C4-2B (cell line): ENCODE results near the gene ACAN.

ENCODE experiments used
- H3K27ac ChIP-seq: fragments of 450-650 bp; 2 replicates; pipeline ENCODE4 v1.5.1; 2017
- ZFX ChIP-seq: fragments of 450-650 bp; IDR thresholded peaks from 2 replicates; pipeline ENCODE4 v1.6.1; 2017
- TF ChIP-seq, protein P1 (sequence below): fragments of 450-650 bp; conservative IDR thresholded peaks from 2 replicates; pipeline ENCODE4 v1.5.1; 2017; ENCODE audit warnings: mild to moderate bottlenecking

ACAN gene

DNA sequence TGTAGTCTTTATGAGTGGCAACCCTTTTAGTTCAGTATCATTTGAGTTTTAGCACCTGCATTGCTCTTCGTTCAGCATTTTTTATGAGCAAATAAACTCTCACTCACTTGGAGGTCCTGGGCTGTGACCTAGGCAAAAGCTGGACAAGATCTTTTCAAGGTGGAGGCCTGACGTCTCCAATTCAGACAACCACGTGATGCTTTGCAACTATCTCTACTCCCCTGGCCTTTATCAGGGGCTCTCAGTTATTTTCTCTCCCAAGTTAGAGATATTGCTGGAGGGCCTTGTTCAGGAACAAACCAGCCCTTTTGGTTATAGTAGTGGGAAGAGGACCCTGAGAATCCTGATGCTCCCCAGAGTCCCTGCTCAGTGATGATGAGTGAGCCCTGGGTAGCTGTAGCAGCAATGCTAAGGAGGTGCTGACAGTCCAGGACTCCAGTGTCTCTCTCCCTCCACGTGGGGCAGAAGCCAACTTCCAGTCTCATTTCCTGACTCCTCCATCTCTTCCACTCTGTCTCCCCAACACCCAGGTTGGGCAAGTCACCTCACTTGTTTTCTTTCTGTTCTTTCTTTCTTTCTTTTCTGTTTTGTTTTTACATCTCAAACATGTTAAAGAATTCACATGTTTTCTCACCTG is 61.7 kb downstream of the ACAN start:
- 0 out of 2 replicates have a peak overlapping the region, but pooled peaks have one; percentile 10 for H3K27ac ChIP-seq
- no peak for TF ChIP-seq ZFX
- TF ChIP-seq, protein P1, sequence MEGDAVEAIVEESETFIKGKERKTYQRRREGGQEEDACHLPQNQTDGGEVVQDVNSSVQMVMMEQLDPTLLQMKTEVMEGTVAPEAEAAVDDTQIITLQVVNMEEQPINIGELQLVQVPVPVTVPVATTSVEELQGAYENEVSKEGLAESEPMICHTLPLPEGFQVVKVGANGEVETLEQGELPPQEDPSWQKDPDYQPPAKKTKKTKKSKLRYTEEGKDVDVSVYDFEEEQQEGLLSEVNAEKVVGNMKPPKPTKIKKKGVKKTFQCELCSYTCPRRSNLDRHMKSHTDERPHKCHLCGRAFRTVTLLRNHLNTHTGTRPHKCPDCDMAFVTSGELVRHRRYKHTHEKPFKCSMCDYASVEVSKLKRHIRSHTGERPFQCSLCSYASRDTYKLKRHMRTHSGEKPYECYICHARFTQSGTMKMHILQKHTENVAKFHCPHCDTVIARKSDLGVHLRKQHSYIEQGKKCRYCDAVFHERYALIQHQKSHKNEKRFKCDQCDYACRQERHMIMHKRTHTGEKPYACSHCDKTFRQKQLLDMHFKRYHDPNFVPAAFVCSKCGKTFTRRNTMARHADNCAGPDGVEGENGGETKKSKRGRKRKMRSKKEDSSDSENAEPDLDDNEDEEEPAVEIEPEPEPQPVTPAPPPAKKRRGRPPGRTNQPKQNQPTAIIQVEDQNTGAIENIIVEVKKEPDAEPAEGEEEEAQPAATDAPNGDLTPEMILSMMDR = no peak

DNA sequence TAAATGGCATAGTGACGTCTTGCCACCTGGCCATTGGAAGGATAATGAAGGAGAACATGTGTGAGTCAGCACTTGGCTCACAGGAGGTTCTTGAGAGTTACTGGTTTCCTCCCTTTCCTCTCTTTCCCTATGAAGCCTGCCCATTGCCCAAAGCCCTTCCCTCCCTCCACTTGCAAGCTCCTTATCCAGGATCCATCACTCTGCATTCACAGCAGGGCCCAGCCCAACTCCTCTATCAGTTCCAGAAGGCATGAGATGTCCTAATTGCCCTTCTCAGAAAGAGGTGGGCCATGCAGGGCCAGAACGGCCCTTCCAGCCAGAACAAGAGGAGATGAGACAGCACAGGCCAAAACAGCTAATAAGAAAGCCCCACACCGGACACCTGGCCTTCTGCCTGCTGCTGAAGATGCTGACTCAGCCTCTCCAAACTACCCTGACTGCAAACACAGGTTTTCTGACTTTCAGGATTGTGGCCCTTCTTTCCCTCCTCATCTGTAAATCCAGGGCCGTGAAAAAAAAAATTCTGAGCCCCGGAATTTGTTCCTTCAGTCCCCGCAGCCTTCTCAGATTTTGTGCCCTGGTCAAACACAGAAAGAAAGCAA is 62.4 kb downstream of the ACAN start:
- peak overlapping the region; percentile 10; the same call in 1 of the 2 replicates for H3K27ac ChIP-seq
- TF ChIP-seq, protein P1 = no peak
- no peak for TF ChIP-seq ZFX

DNA sequence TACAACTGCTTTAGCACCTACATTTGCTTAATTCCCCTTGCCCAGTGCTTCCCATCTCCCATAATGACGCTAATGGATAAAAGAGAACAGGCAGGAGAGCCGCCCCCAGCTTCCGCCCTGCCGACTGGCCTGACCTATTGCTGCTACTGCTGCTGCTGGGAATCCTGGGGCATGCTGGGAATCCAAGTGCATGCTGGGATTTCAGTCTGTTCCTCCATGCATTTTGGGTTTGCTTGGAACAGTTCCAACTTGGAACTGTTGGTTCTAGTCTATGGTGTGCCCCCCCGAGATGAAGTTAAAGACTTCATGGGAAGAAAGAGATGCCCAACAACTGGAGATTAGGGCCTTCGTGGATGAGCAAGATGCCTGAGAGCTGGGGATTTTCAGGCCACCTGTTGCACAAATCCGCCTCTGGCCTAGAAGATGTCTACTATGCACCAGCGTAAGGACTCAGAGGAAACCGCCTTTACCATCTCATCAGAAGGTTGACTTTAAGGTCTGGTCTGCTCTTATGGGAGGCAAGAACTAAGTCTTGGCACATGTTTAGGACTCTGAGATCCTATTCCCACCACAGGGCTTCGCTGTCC is 63.2 kb downstream of the ACAN start:
- TF ChIP-seq, protein P1 = no peak
- no peak for TF ChIP-seq ZFX
- H3K27ac ChIP-seq = 0 out of 2 replicates have a peak overlapping the region, but pooled peaks have one; percentile 10

DNA sequence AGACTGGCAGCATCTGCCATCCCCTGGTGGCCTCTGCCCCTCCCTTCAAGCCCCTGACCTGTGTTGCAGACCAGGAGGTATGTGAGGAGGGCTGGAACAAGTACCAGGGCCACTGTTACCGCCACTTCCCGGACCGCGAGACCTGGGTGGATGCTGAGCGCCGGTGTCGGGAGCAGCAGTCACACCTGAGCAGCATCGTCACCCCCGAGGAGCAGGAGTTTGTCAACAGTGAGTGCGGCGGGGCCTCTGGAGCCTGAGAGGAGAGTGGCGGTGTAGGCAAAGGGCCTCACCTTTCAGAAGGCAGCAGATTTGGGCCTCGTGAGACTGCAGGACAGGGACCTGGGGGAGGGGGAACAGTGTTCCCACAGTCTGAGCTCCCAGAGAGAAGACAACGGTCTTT is 68.1 kb downstream of the ACAN start:
- TF ChIP-seq ZFX = no peak
- TF ChIP-seq, protein P1 = no peak
- no peak overlapping the region for H3K27ac ChIP-seq

DNA sequence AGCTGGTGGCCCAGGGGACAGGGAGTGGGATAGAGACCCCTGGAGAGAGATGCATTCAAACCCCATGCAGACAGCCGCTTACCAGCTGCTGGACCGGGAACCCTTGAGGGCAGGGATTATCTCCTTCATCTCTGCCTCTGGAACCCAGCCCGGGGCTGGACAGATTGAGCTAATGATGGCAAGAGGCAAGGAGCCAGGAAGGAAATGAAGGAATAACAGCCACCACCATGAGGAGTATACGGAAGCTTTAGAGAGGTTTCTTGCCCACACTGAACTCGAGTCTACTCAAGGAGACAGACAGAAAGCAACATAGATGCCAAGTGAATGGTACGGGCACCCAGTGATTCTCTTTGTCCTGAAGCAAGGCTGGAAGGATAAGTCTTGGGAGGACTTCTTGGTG is 68.9 kb downstream of the ACAN start:
- H3K27ac ChIP-seq = peak overlapping the region; percentile 15

DNA sequence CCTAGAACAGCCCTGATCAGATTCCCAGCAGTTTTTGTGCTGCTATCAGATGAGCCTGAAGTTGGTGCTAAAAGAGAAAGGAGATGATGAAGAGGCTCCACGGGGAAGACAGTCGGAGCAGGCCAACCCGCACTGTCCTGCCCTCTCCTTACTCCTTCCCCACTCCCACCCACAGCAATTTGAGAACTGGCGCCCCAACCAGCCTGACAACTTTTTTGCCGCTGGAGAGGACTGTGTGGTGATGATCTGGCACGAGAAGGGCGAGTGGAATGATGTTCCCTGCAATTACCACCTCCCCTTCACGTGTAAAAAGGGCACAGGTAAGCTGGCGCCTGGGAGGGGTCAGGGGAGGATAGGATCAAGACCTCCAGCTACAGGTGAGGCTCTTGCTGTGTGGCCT is 69.5 kb downstream of the ACAN start:
- peak overlapping the region; percentile 15 for H3K27ac ChIP-seq
- TF ChIP-seq, protein P1 = no peak
- no peak for TF ChIP-seq ZFX

More for the DNA sequence above, 68.9 kb downstream of the ACAN start:
- TF ChIP-seq, protein P1 = no peak
- TF ChIP-seq ZFX = no peak

DNA sequence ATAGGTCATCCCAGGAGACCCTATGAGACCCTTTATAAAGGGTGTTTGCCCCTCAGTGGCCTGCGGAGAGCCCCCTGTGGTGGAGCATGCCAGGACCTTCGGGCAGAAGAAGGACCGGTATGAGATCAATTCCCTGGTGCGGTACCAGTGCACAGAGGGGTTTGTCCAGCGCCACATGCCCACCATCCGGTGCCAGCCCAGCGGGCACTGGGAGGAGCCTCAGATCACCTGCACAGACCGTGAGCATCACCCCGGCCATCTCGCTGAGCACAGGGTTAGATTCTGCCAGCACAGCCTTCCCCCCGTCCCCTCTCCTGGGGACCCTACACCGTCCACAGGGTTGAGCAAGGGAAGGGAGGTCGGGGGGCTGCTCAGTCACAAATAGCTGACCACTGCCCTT is 70.5 kb downstream of the ACAN start:
- TF ChIP-seq, protein P1 = no peak
- no peak for TF ChIP-seq ZFX
- H3K27ac ChIP-seq = no peak overlapping the region
